Measurements from ENCODE around the gene TEKT5. TPM values are rescaled to one million over a fixed set of nuclear protein-coding genes. Genes with fewer than 3 reads are reported as not detected.

The TEKT5 gene
- total and polyA plus RNA-seq, 4 donors = 0.13 to 0.92 TPM; not detected in 2

- TF ChIP-seq REST (IDR thresholded peaks at IDR 0.05) (no peak), NR2F2 (IDR thresholded peaks at IDR 0.05) (no peak), YY1 (IDR thresholded peaks at IDR 0.05) (no peak), RAD21 (IDR thresholded peaks at IDR 0.05) (no peak), FOXA2 (IDR thresholded peaks at IDR 0.05) (no peak)
These were observed 53.2 kb downstream of the TEKT5 start (continued) for GRCh38 chr16:10641555-10641952.

GRCh38 chr16:10640934-10641333 is 53.8 kb downstream of the TEKT5 start:
- Histone ChIP-seq H3K36me3 (ENCODE audit: control insufficient read depth in 4 of 4, insufficient read depth in 3 of 4, low read depth in 1 of 4, low read length in 3 of 4) (no peaks in the 10 kb centered on the region), H3K27me3 (ENCODE audit: control insufficient read depth in 4 of 4, insufficient read depth in 4 of 4, low read length in 3 of 4) (no peaks in the 10 kb centered on the region), H3K9me3 (ENCODE audit: control insufficient read depth in 4 of 4, low read length in 3 of 4) (no peaks in the 10 kb centered on the region), H3K9ac (ENCODE audit: low read depth in 1 of 2, low read length in 2 of 2) (no peak overlapping the region), H3K27ac (ENCODE audit: low read depth in 1 of 2, low read length in 2 of 2) (no peak overlapping the region), H3K4me1 (ENCODE audit: control insufficient read depth in 4 of 4, insufficient read depth in 4 of 4, low read length in 3 of 4) (peaks cover 0 to 6% (median under 1%) of the 10 kb centered on the region in 4 donors), H3K4me3 (ENCODE audit: low read depth in 1 of 3, low read length in 3 of 3) (no peak overlapping the region)
- 98% methylated on average over 3 of the region's 3 CpGs for WGBS
- TF ChIP-seq REST (IDR thresholded peaks at IDR 0.05) (no peak), TAF1 (conservative IDR thresholded peaks at IDR 0.05) (no peak), SP1 (IDR thresholded peaks at IDR 0.05) (no peak), MAX (IDR thresholded peaks at IDR 0.05) (no peak), HNF4A (conservative IDR thresholded peaks at IDR 0.05) (no peak), CTCF (IDR thresholded peaks at IDR 0.05; ENCODE audit: low read depth, low read length, missing input control) (no peak), HNF4G (IDR thresholded peaks at IDR 0.05) (no peak), RXRA (IDR thresholded peaks at IDR 0.05) (no peak), ZBTB33 (IDR thresholded peaks at IDR 0.05) (no peak), JUND (IDR thresholded peaks at IDR 0.05) (no peak), YY1 (IDR thresholded peaks at IDR 0.05) (no peak)
- DNase-seq (ENCODE audit: low spot score) = no peak

Data from liver (tissue), 9 donors.